SK-N-SH (cell line): ENCODE measurements around the gene ZNF467. TPM values are rescaled to one million over a fixed set of nuclear protein-coding genes. Genes with fewer than 3 reads are reported as not detected.

ENCODE experiments used
- CTCF ChIA-PET: fragments of 300-600, 350-600 bp; formaldehyde crosslinking; extraction: SDS; loops from one replicate; lab custom pipeline; 2021; lab: Yijun Ruan, JAX
- POLR2A ChIA-PET: fragments of 350-600 bp; sonication (Branson Sonifier 250); formaldehyde crosslinking; extraction: SDS; loops from one replicate; lab custom pipeline; 2020; ENCODE audit warnings: antibody characterized with exemption, inconsistent platforms; lab: Yijun Ruan, JAX
- DNase-seq: peaks from one replicate; pipeline ENCODE4 v3.0.0; 2012
- H2AFZ ChIP-seq: fragments of 200-600 bp; sonication (generic); 2 replicates; pipeline ENCODE4 v1.8.1; 2016; ENCODE audit warnings: antibody characterized with exemption, mild to moderate bottlenecking, low read depth
- H3F3A ChIP-seq: fragments of 200-600 bp; sonication (generic); replicated peaks from 2 replicates; pipeline ENCODE3; 2016; ENCODE audit warnings: antibody characterized with exemption, mild to moderate bottlenecking; ENCODE audit not compliant: insufficient read depth
- H3K27ac ChIP-seq, 2 experiments: fragments of 200-500 bp in 1 of 2; fragments of 200-600 bp in 1 of 2; sonication (Bioruptor generic) in 1 of 2; sonication (generic), shearing (Covaris generic) in 1 of 2; 2 replicates each; pipeline versions ENCODE4 v1.5.1 to v1.6.1; 2014 to 2016; ENCODE audit warnings: low read depth in 2 of 2, inconsistent platforms in 1 of 2, low read length in 1 of 2, mild to moderate bottlenecking in 1 of 2, mixed read lengths in 1 of 2
- H3K27me3 ChIP-seq: fragments of 200-600 bp; sonication (generic), shearing (Covaris generic); 2 replicates; pipeline ENCODE4 v1.6.1; 2016; ENCODE audit warnings: mixed run types; ENCODE audit not compliant: insufficient read depth
- H3K36me3 ChIP-seq, 2 experiments: fragments of 200-500 bp in 1 of 2; fragments of 200-600 bp in 1 of 2; sonication (Bioruptor generic) in 1 of 2; sonication (generic) in 1 of 2; replicated peaks in 1 of 2; 2 replicates each; pipeline versions ENCODE3 to v1.5.1; 2014 to 2016; ENCODE audit warnings: low read length in 1 of 2, mild to moderate bottlenecking in 1 of 2; ENCODE audit not compliant: insufficient read depth in 2 of 2, control insufficient read depth in 1 of 2
- H3K4me1 ChIP-seq, 2 experiments: fragments of 200-500 bp in 1 of 2; fragments of 200-600 bp in 1 of 2; sonication (Bioruptor generic) in 1 of 2; sonication (generic), shearing (Covaris generic) in 1 of 2; 2 replicates each; pipeline versions ENCODE4 v1.5.1 to v1.6.1; 2014 to 2016; ENCODE audit warnings: low read depth in 1 of 2, low read length in 1 of 2, mixed run types in 1 of 2; ENCODE audit not compliant: insufficient read depth in 2 of 2, control insufficient read depth in 1 of 2
- H3K4me2 ChIP-seq: fragments of 200-600 bp; sonication (generic), shearing (Covaris generic); 2 replicates; pipeline ENCODE4 v1.6.1; 2017; ENCODE audit warnings: mixed run types
- H3K4me3 ChIP-seq, 2 experiments: fragments of 200-500 bp in 1 of 2; fragments of 200-600 bp in 1 of 2; sonication (Bioruptor generic) in 1 of 2; sonication (generic), shearing (Covaris generic) in 1 of 2; 2 replicates each; pipeline versions ENCODE4 v1.5.1 to v1.8.1; 2014 to 2016; ENCODE audit warnings: low read depth in 2 of 2, inconsistent platforms in 1 of 2, low read length in 1 of 2, mild to moderate bottlenecking in 1 of 2, mixed read lengths in 1 of 2, moderate library complexity in 1 of 2
- H3K79me2 ChIP-seq: fragments of 200-600 bp; sonication (generic); 2 replicates; pipeline ENCODE4 v1.8.1; 2017; ENCODE audit warnings: mild to moderate bottlenecking; ENCODE audit not compliant: insufficient read depth
- H3K9ac ChIP-seq: fragments of 200-600 bp; sonication (generic); 2 replicates; pipeline ENCODE4 v1.6.1; 2017; ENCODE audit warnings: mixed run types
- H3K9me2 ChIP-seq: fragments of 200-600 bp; sonication (generic); 2 replicates; pipeline ENCODE4 v1.6.1; 2017; ENCODE audit warnings: mixed run types
- H3K9me3 ChIP-seq: fragments of 200-600 bp; sonication (generic); 2 replicates; pipeline ENCODE4 v1.6.1; 2017; ENCODE audit warnings: mixed run types, mild to moderate bottlenecking, moderate library complexity
- H4K20me1 ChIP-seq: fragments of 200-600 bp; sonication (generic); 2 replicates; pipeline ENCODE4 v1.6.1; 2017; ENCODE audit warnings: mild to moderate bottlenecking, mixed run types; ENCODE audit not compliant: insufficient read depth
- ELF1 ChIP-seq: IDR thresholded peaks from 2 replicates; pipeline ENCODE4 v1.4.0; 2012
- EZH2phosphoT487 ChIP-seq: fragments of 200-600 bp; sonication (generic); IDR thresholded peaks from 2 replicates; pipeline ENCODE4 v1.6.1; 2017; ENCODE audit warnings: low read depth, mixed run types, mild to moderate bottlenecking, antibody characterized with exemption, moderate library complexity, borderline replicate concordance
- FOXJ3 ChIP-seq: sonication (generic); formaldehyde crosslinking; IDR thresholded peaks from 2 replicates; pipeline ENCODE4 v1.5.1; 2020; ENCODE audit warnings: mild to moderate bottlenecking, missing genetic modification reagents
- JUND ChIP-seq: IDR thresholded peaks from 2 replicates; pipeline ENCODE4 v1.4.0; 2012
- MEF2A ChIP-seq: IDR thresholded peaks from 2 replicates; pipeline ENCODE4 v1.4.0; 2012; ENCODE audit warnings: low read depth, borderline replicate concordance
- MXI1 ChIP-seq: IDR thresholded peaks from 2 replicates; pipeline ENCODE4 v1.6.1; 2012; ENCODE audit warnings: mild to moderate bottlenecking, low read depth, low read length, improper control_type of control experiment
- NFIC ChIP-seq: IDR thresholded peaks from 2 replicates; pipeline ENCODE4 v1.4.0; 2012; ENCODE audit warnings: borderline replicate concordance
- NRF1 ChIP-seq: IDR thresholded peaks from 2 replicates; pipeline ENCODE4 v1.6.1; 2012; ENCODE audit warnings: low read depth, mild to moderate bottlenecking, low read length
- RFX5 ChIP-seq: IDR thresholded peaks from 2 replicates; pipeline ENCODE4 v1.6.1; 2012; ENCODE audit warnings: mild to moderate bottlenecking, improper control_type of control experiment, low read length
- RXRA ChIP-seq: IDR thresholded peaks from 2 replicates; pipeline ENCODE4 v1.4.0; 2012; ENCODE audit warnings: low read depth, mild to moderate bottlenecking, borderline replicate concordance
- SMC3 ChIP-seq: IDR thresholded peaks from 2 replicates; pipeline ENCODE4 v1.6.1; 2012; ENCODE audit warnings: low read depth, low read length, improper control_type of control experiment
- TCF12 ChIP-seq: IDR thresholded peaks from 2 replicates; pipeline ENCODE4 v1.4.0; 2012
- TEAD4 ChIP-seq: IDR thresholded peaks from 2 replicates; pipeline ENCODE4 v1.4.0; 2012; ENCODE audit warnings: mild to moderate bottlenecking, borderline replicate concordance; ENCODE audit not compliant: insufficient read depth
- YY1 ChIP-seq: IDR thresholded peaks from 2 replicates; pipeline ENCODE4 v1.4.0; 2012; ENCODE audit warnings: low read depth, mild to moderate bottlenecking
- WGBS: methylation state at CpG from one replicate; pipeline ENCODE4 v1.1.6; 2017; ENCODE audit warnings: low lambda C conversion rate; 5-methylcytosine and 5-hydroxymethylcytosine counted together
- polyA plus RNA-seq, 3 experiments: library from polyadenylated mRNA; depleted of rRNA; stranded (reverse); fragments of >200 nt; gene quantifications; 2 replicates each; pipeline ENCODE4 v1.2.3, GENCODE V29; 2012
- TF ChIP-seq, protein P1 (sequence below): IDR thresholded peaks from 2 replicates; pipeline ENCODE4 v1.4.0; 2012; ENCODE audit warnings: low read depth
- TF ChIP-seq, protein P2 (sequence below): IDR thresholded peaks from 2 replicates; pipeline ENCODE4; 2012
- TF ChIP-seq, protein P3 (sequence below): fragments of 200-600 bp; sonication (generic); IDR thresholded peaks from 2 replicates; pipeline ENCODE4 v1.6.1; 2017; ENCODE audit warnings: antibody characterized with exemption, mild to moderate bottlenecking, moderate library complexity
- TF ChIP-seq, protein P4 (sequence below): IDR thresholded peaks from 2 replicates; pipeline ENCODE4 v1.4.0; 2012; ENCODE audit warnings: low read depth, borderline replicate concordance

ZNF467 gene
- polyA plus RNA-seq, 1 of the 3 experiments (the other 2 are of a cell fraction): 4.1 TPM

DNA sequence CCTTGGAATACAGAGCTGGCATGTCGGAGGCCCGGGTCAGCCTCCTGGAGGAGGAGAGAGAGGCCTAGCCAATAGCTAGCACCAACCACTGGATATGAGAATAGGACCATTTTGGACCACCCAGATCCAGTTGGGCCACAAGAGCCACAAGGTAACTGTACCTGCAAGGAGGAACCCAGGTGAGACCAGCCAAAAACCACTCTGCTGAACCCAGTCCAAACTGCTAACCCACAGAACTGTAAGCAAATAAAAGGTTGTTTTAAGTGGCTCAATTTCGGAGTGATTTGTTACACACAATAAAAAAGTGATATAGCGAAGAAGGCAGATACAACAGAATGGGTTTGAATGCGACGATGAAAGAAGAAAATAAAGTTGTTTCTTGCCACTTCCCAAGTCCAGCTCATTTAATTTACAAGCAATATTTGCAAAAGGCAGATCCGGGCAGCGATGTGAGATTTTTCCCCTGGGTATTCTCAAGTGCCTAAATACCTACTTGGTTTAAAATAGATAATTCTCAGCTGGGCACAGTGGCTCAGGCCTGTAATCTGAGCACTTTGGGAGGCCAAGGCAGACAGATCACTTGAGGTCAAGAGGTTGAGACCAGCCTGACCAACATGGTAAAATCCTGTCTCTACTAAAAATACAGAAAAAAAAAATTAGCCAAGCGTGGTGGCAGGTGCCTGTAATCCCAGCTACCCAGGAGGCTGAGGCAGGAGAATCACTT, 23.1 kb downstream of the ZNF467 start:
- H3K4me1 ChIP-seq: no peaks in the 10 kb centered on the region
- no peaks in the 10 kb centered on the region for H3K9me2 ChIP-seq
- H3F3A ChIP-seq: no peaks in the 10 kb centered on the region
- POLR2A ChIA-PET: no interaction called here
- H4K20me1 ChIP-seq: no peaks in the 10 kb centered on the region
- H3K36me3 ChIP-seq: no peaks in the 10 kb centered on the region
- no peaks in the 10 kb centered on the region for H3K9me3 ChIP-seq
- H3K9ac ChIP-seq: no peak overlapping the region
- WGBS: 64% methylated on average over 9 of the region's 9 CpGs
- H3K27me3 ChIP-seq: peaks cover 22% of the 10 kb centered on the region
- no peak overlapping the region for H3K27ac ChIP-seq
- TF ChIP-seq SMC3 (no peak), MEF2A (no peak), NFIC (no peak), TCF12 (no peak), JUND (no peak), ELF1 (no peak), YY1 (no peak), RXRA (no peak), FOXJ3 (CRISPR knock-in tag) (no peak), MXI1 (no peak), EZH2phosphoT487 (no peak), TEAD4 (no peak), NRF1 (no peak), RFX5 (no peak)
- TF ChIP-seq, protein P1, sequence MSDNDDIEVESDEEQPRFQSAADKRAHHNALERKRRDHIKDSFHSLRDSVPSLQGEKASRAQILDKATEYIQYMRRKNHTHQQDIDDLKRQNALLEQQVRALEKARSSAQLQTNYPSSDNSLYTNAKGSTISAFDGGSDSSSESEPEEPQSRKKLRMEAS: no peak
- TF ChIP-seq, protein P2, sequence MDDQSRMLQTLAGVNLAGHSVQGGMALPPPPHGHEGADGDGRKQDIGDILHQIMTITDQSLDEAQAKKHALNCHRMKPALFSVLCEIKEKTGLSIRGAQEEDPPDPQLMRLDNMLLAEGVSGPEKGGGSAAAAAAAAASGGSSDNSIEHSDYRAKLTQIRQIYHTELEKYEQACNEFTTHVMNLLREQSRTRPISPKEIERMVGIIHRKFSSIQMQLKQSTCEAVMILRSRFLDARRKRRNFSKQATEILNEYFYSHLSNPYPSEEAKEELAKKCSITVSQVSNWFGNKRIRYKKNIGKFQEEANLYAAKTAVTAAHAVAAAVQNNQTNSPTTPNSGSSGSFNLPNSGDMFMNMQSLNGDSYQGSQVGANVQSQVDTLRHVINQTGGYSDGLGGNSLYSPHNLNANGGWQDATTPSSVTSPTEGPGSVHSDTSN: no peak
- TF ChIP-seq, protein P3, sequence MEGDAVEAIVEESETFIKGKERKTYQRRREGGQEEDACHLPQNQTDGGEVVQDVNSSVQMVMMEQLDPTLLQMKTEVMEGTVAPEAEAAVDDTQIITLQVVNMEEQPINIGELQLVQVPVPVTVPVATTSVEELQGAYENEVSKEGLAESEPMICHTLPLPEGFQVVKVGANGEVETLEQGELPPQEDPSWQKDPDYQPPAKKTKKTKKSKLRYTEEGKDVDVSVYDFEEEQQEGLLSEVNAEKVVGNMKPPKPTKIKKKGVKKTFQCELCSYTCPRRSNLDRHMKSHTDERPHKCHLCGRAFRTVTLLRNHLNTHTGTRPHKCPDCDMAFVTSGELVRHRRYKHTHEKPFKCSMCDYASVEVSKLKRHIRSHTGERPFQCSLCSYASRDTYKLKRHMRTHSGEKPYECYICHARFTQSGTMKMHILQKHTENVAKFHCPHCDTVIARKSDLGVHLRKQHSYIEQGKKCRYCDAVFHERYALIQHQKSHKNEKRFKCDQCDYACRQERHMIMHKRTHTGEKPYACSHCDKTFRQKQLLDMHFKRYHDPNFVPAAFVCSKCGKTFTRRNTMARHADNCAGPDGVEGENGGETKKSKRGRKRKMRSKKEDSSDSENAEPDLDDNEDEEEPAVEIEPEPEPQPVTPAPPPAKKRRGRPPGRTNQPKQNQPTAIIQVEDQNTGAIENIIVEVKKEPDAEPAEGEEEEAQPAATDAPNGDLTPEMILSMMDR: no peak
- TF ChIP-seq, protein P4, sequence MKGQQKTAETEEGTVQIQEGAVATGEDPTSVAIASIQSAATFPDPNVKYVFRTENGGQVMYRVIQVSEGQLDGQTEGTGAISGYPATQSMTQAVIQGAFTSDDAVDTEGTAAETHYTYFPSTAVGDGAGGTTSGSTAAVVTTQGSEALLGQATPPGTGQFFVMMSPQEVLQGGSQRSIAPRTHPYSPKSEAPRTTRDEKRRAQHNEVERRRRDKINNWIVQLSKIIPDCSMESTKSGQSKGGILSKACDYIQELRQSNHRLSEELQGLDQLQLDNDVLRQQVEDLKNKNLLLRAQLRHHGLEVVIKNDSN: no peak
- H3K4me2 ChIP-seq: no peak overlapping the region
- CTCF ChIA-PET: interaction anchor here (0.7 to 3.9 kb wide), 9 partner anchors 8 to 125 kb away, joined by 3 to 37 read pairs (median 5); no protein-coding TSS in a partner anchor
- no peak overlapping the region for H2AFZ ChIP-seq
- H3K79me2 ChIP-seq: no peaks in the 10 kb centered on the region
- H3K4me3 ChIP-seq: no peak overlapping the region
- no peak for DNase-seq
